Measurements from ENCODE around the gene DPM2.

Gene DPM2

GRCh38 chr9:127972236-127972871 is 34.7 kb upstream of the DPM2 start:
- DNase-seq: no peak

DNA sequence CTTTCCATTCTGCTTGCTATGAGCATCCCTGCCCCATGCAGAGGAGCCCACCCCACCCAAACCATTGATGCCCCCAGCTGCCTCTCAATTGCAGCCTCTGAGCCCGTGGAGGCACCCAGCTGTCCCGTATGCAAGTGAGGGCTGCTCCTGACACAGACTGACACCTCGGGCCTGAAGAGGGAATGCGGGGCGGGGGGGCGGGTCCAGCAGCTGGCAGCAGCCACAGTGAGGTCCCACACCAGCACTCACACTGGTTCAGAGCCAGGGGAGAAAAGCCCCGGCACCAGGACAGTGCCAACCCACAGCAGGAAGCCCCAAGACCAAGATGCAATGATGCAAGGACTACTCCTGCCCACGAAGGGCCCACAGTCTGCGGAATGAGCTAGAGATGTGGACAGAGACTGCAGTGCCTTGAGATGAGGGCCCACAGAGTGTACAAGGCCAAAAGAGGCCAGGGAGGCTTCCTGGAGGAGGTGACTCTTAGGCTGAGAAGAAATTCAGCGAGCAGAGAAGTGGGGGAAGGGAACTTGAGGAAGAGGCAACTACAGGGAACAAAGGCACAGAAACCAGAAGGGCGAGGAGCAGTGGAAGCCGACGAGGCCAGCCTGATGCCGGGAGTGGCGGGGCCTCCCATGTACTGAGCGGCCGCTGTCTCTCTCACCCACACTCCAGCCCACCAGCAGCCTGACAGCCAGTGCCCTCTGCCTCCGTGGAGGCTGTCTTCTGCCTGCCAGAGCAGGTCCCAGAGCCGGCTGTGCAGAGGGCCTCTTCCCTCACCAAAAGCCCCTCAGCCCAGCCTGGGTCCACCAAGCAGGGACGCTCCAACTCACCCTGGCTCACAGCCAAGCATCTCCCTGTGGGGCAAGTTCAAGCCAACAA is 33.9 kb upstream of the DPM2 start:
- DNase-seq: peak; percentile 43

- DNase-seq: peak; percentile 19
Measured at GRCh38 chr9:127970401-127971313, 33.0 kb upstream of the DPM2 start.

DNA sequence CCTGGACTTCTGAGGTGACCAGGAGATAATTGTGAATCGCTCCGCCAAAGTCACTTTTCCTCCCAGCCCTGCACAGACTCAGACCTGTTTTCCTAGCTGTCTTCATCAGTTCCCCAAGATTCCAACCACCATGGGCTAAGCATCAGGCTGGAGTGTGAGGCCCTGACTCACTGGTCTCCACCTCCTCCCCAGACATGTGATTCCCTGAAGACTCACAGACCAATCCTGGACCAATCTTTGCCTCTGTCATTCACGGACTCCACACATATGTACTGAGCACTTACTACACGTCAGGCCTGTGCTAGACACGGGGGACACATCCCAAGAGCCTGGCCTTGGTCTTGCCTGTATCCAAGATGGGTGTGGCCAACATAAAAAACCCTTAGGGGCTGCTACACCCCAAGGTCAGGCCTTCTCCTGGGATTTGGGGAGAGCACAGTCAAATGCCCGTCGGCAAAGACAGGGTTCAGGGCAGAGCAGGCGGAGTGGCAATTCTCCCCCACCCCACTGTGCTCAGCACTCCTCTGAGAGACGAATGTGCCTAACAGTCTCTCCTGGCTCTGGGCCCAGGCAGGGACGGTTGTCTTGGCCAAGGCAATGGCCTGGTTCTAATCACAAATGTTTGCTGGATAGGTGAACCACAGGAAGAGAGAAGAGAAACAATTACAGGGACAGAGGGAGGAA is 31.2 kb upstream of the DPM2 start:
- DNase-seq: peak; percentile 44

DNA sequence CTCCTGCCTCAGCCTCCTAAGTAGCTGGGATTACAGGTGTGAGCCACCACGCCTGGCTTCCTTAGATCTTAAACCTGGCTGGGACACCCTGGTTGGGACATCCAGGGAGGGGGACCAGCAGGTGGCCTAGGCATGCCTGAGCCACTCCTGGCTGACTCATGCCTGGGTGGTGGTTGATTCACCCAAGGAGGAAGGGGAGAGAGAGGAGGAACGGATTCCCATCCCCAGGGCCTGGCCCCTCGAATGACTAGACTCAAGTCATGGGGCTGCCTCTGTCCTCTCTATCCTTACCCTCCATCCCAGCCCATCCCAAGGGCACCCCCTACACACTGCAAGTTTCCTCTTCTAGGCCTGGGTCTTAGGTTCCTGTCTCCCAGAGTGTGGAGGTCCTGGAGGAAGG is 30.4 kb upstream of the DPM2 start:
- DNase-seq: peak; percentile 20

DNA sequence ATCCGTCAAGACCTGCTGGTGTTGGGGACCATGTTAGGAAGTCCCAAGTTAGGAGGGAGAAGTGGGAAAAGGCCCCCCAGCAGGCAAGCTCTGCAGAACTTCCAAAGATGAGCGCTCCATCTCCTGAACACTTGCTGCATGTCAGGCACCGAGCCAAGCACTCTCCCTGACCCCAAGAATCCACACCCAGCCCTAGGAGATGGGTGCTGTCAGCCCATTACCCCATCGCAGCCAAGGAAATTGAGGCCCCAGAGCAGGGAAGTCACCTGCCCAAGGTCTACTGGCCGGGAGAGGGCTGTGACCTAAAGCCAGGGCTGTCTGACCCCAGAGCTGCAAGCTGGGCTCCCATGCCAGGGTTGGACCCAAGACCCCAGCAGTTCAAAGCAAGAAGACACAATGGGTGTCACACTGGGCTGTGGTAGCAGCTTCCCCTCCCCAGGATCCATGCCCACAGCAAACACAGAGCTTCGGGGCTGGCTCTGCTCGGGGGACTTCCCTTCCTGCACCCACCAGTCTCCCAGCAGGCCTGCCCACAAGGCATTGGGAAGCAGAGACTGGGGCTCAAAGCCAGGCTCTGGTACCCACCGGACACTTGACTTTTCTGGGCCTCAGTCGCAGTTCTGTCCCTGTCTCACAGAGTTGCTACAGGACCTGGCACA is 29.6 kb upstream of the DPM2 start:
- peak; percentile 30 for DNase-seq

DNA sequence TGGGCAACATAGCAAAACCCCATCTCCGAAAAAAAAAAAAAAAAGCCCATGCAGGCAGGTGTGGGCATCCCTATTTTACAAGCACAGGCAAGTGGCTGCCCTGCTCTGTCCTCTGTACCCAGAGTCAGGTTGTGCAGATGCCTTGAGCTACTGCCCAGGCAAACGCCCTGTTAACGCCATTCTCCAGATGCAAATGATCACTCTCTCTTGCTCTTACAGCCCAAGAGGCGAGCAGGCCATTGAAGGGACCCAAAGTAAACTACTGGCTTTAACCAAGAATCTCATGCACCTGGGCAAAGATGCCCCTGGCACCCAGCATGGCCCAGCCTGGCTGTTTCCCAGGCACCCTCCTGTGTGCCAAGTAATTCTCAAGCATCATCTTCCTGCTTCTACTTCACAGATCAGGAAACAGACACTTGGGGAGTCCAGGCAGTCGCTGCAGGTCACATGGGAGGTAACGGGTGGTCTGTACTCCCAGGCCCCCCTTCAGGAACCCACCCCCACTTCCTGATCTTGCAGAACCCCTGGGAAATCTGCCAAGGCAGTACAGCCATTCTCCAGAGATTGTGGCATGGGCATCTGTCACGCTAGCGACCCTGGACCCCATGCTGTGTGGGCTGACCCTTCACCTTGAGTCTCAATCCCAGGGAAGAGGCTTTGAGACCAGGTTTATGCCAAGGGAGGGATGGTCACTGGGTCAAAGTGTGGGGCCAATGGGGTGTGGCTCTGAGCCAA is 28.9 kb upstream of the DPM2 start:
- no peak for DNase-seq

GRCh38 chr9:127965953-127966352 is 28.3 kb upstream of the DPM2 start:
- DNase-seq: no peak

GRCh38 chr9:127963359-127964064 is 25.9 kb upstream of the DPM2 start:
- DNase-seq: peak; percentile 79

GRCh38 chr9:127963041-127963358 is 25.3 kb upstream of the DPM2 start:
- no peak for DNase-seq

DNA sequence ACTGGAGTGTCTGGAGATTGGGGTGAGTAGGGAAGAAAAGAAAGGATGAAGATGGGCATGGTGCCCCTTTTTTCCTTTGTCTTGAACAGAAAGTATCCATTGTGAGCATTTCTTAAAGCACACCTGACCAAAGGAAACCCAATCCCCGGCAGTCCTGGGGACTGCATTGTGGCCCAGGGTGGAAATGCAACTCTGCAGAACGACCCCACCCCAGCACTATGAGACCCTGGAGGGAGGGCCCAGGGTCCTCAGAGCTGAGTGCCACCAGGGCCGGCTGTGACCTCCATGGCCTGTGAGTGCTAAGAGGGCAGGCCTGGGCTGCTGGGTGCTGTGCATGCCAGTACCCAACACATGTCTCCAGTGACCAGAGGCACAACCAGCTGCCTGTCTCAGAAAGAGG is 24.6 kb upstream of the DPM2 start:
- DNase-seq: no peak

DNA sequence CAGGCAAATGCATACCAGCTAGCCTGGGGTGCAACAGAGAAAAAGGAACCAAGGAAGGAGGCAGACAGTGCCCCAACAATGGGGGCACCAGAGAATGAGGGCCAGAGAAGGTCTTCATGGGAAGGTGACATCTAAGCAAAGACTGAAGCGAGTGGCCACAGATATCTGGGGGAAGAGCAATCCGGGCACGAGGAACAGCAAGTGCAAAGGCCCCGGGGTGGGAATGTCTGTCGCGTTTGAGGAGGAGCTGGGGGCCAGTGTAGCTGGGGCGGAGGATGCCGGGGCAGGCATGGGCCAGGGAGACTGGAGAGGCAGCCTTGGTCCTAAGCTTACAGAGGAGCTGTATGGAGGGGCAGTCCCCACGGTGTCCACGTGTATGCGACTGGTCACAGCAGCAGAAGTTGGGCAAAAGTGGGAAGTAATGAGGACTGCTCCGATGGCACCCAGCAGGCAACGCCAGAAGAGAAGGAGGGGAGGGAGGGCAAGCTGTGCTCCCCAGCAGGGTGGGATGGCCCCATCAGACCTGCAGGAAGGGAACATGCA is 24.0 kb upstream of the DPM2 start:
- DNase-seq: no peak

- no peak for DNase-seq
Measured at GRCh38 chr9:127961155-127961490, 23.5 kb upstream of the DPM2 start.

GRCh38 chr9:127960410-127961154 is 22.9 kb upstream of the DPM2 start:
- DNase-seq: no peak

DNA sequence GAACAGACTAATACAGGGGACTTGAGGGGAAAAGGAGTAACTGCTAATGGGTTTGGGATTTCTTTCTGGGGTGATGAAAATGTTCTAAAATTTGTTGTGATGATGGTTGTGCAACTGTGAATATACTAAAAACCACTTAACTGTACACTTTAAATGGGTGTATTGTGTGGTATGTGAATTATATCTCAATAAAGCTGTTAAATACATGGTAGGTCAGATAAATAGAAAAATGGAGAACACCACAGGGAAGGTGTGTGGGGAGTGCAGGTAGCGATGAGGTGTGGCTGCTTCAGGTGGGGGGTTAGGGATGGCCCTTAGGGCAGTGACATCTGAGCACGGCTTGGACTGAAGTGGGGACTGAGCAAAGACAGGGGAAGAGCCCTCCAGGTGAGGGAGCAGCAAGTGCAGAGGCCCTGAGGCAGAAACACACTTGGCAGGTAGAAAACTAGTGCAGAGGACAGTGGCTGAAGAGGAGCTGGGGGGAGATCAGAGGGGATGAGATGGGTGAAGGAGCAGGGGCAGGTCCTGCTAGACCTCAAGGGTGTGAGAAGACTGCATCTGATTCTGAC is 22.3 kb upstream of the DPM2 start:
- no peak for DNase-seq

GRCh38 chr9:127959398-127959797 is 21.7 kb upstream of the DPM2 start:
- DNase-seq: no peak

DNA sequence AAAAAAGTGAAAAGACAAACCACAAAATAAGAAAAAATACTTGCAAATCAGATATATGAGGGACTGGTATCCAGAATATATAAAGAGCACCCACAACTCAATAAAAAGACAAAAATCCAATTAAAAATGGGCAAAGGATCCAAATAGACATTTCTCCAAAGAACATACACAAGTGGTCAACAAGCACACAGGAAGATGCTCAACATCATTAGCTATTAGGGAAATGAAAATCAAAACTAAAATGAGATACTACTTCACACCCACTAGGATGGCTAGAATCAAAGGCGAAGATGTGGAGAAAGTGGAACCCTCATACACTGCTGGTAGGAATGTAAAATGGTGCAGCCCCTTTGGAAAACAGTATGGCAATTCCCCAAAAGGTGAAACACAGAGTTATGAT is 21.1 kb upstream of the DPM2 start:
- DNase-seq: no peak

- no peak for DNase-seq
Measured at GRCh38 chr9:127955294-127956015, 17.8 kb upstream of the DPM2 start.

- DNase-seq: no peak
Measured at GRCh38 chr9:127954831-127955293, 17.2 kb upstream of the DPM2 start.

Measured in femur (tissue), 1 donor.